GM18907 (cell line): ENCODE measurements around the gene GPD2.

Experiments
- ATAC-seq: cut with Tn5 transposase; IDR thresholded peaks from one replicate; pipeline ENCODE4 v1.9.1; 2021; ENCODE audit warnings: mild to moderate bottlenecking, moderate library complexity; ENCODE audit not compliant: unreplicated experiment

Gene GPD2

DNA sequence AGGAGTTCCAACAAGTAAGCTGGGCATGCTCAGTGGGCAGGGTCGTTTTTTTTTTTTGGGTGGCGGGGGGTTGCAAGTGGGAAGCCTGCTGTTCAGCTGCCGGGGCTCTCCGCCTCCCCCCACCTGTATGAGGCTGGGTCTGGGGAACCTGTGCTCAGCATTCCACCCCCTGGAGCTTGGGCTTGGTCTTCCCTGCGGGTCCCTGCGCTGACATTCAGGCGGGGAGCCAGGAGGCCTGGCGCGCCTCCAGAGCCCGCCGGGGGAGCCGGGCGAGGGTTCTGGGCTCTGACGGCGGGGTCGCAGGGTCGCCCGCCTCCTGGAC lies 822 bp upstream of the GPD2 start:
- ATAC-seq = no peak

DNA sequence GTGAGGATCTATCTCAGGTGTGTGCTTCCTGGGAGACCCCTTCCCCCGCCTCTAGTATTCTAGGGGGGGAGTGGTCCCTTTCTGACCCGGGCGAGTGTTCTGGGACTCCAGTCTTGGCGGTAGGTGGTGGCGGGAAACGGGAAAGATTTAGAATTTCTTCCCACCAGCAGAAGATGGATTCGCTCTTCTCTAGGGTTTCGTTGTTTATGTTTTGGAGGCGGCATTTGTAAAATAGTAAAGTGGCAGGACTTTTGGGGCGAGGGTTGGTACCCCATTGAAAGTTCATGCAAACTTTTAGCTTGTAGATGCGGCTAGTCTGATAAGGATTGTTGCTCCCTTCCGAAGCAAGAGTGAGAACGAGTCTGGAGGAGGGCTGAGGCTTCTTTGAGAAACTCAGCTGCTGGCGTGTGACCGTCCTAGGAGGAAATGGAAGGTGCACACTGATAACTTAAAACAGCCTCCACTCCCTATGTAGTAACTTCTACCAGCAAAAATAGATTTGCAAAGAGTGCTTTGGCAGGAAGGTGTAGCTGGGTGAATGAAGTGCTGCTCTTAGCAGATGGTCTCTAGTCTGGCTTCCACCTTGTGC lies 412 bp downstream of the GPD2 start:
- ATAC-seq = peak; percentile 52

DNA sequence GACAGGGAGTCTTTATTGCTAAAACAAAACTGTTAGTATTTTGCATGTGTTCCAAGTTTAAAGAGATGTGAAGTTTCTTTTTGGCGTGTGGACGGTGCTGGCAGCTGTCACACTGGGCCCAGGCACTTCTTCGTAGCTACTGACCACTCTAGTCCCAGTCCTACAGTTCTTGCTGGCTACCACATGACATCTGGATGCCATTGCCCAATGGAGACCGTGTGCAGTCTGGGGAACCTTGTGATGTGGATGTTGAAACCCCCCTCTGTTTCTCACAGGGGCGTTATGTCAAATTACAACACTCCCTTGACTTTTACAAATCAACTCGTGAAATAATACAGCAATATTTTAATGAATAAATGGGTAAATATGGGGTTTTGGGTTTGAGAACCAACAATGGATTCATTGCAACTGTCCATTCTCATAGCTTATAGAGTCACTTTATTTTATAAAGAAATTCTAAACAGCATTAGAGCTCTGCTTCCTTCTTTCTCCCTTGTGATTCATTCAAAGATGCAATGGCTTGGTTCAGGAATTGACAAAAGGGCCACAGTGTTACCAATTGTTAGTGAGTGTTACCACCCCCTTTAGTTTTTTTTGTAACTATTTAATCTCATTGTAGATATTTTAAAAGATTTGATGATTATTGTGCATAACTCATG lies 1.2 kb downstream of the GPD2 start:
- peak; percentile 12 for ATAC-seq

- no peak for ATAC-seq
These were observed 1.8 kb downstream of the GPD2 start for GRCh38 chr2:156437931-156438410.

- ATAC-seq = no peak
These were observed 6.9 kb downstream of the GPD2 start for GRCh38 chr2:156443089-156443488.

DNA sequence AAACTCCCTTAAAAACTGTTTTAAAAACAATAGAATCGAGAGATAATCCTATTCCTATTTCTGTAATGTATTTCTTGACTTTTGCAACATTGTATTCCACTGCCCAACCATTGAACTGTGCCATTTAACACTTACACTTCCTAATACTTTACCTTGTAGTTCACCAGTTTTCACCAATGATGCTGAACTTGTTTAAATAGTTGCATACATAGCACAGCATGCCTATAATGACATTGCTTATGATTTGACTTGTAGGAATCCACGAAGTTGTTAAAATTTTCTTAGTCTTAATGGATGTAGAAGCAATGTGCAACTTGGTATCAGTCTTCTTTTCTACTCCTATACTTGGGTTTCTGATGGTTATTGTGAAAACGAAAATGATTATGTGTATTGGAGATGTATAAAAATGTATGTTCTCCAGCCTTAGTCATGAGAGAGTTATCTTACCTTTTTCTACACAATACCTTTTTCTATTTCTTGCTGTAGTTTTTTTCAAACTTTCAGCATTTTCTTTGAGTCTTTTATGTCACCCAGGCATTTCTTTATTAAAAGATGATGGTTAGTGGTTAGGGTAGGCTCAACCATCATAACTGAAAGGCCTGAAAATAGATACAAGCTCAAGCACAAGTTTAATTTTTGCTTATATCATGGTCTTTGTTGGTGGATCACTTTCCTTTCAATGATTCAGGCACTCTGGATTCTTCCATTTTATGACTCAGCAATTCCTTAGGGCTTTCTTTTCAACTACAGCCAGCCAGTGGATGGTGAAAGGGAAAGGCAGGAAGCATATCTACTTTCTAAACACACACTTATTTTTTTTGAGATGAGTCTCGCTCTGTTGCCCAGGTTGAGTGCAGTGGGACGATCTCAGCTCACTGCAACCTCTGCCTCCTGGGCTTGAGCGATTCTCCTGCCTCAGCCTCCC lies 9.4 kb downstream of the GPD2 start:
- ATAC-seq = no peak

GRCh38 chr2:156447761-156448160 lies 11.6 kb downstream of the GPD2 start:
- no peak for ATAC-seq

DNA sequence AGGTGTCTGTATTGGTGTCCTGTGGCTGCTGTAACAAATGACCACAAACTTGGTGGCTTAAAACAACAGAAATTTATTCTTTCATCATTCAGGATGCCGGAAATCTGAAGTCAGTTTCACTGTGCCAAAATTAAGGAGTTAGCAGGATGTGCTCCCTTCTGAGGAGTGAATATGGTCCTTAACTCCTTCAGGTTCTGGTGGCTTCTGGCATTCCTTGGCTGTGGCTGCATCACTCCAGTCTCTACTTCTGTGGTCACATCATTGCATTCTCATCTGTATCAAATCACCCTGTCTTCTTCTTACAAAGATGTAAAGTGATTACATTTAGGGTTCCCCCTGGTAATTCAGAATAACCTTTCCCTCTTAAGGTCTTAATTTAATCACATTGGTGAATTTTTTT lies 12.6 kb downstream of the GPD2 start:
- ATAC-seq = no peak

- no peak for ATAC-seq
These were observed 16.8 kb downstream of the GPD2 start for GRCh38 chr2:156452971-156453370.

- ATAC-seq = peak; percentile 73
These were observed 19.3 kb downstream of the GPD2 start for GRCh38 chr2:156455361-156455975.

- peak; percentile 84 for ATAC-seq
These were observed 20.4 kb downstream of the GPD2 start for GRCh38 chr2:156456616-156457015.

GRCh38 chr2:156457523-156458517 lies 21.6 kb downstream of the GPD2 start:
- ATAC-seq = no peak

DNA sequence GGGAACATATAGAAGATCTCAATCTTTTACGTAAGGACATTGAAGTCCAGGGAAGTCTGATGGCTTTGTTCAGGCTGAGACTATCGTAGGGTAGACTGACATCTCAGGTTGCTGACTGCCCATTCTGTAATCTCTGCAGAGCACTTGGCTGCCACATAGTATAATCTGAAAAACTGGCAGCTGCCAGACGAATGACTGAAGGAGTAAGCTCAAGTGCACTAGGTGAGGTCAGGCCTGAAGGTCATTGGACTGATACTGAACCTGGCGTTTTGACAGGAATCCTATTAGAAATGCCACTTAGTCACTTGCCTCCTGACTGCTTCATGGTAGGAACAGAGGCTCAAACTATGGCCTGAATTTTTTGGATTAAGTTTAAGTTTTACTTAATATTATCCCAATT lies 23.5 kb downstream of the GPD2 start:
- ATAC-seq = no peak

- no peak for ATAC-seq
These were observed 27.9 kb downstream of the GPD2 start for GRCh38 chr2:156464106-156464505.

DNA sequence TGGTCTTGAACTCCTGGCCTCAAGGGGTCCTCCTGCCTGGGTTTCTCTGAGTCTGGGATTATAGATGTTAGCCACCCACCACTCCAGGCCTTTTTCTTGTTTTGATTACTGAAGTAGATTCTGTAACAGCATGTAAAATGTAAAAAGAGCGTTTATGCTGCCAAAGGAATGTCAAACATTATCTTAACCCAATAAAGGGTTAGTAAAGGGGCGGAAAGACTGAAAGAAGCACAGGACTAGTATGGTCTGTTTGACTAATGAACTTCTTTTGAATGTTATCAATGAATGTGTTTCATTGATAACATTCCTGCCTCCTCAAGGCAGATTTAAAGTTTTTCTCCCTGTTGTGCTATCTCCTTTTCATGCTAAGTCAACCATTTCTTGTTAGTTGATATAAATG lies 29.4 kb downstream of the GPD2 start:
- ATAC-seq = no peak

DNA sequence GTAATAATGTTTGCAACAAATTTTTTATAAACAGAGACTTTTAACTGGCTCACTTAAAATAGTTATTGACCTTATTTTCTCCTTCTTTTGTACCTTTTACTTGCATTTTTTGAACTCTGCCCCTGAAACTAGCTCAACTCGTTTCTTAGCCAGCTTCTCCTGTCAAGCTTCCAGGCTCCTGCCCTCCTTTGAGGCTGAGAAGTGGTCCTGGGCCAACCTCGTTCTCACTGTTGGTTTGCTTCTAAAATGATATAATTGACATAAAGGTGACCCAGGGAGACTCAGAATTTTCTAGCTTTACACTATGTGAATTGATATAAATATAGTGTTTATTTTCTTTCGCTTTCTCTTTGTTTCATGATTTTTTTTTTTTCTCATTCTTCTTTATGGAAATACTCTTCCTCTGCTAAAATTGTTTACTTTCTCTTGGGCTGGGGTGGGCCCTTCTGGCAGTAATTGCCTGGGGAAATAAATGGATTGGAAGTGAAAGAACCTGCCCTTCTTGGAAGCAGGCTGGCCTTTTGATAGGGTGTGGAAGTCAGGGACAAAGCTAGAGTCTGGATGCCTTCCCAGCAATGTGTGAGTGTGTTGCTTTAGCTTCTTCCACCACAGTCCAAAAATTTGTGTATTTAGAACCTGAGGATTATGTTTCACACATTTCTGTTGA lies 30.7 kb downstream of the GPD2 start:
- no peak for ATAC-seq

DNA sequence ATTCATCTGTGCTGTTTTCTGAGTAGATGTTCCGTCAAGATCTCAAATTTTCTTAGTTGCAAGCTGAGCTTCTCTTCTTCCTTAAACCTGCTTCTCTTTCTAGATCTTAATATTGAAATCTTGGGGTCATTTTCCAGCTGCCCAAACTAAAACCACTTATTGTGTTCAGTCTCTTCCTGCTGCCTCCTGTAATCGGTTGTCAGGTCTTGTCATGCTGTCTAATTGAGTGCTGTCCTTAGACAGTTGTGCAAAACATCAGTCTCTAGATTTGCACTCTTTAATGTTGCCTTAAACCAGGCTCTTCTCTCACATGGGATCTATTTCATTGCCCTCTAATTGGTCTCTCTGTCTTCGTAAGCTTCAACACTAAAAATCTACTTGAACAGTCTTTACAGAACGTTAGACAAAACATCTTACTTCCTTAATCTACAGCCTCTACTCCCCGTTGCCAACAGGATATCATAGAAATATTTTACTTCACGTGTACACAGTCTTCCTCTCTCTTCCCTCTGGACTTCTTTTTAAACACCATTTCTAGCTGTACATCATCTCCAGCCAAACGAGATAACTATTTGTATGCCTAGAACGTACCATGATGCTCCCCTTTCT lies 34.9 kb downstream of the GPD2 start:
- peak; percentile 54 for ATAC-seq

DNA sequence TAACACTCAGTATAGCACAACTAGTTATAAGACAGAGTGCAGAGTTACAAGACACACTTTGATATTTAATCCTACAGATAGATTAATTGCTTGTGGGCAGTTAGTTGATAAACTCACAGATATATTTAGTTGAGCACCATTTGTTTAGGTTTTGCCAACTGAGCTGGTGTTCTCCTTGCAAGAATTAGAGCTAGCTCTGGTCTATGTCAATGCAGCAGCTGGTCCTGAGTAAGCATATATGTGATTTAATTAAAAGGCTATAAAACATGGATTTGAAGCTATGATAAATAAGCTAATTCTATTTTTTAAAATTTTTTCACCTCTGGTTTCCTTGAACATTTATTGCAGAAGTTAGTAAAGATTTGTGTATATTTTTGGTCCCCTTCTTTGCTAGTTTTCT lies 35.6 kb downstream of the GPD2 start:
- no peak for ATAC-seq

DNA sequence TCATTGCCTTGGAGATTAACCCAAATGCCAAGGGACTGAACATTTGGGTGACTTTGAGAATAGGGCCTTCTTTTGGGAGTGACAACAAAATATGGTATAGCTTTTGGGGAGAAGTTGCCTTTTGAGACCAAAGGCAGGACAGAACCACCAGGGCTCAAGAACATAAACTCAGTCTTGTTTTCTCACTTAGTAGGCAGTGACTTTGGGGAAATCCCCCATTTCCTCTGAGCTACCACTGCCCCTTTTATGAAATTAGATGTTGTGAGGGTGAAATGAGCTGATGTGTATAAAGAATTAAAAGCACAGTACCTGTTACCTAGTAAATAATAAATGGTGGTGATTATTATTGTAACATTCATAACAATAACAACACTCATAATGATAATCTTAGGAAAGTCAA lies 36.5 kb downstream of the GPD2 start:
- peak; percentile 55 for ATAC-seq
